Endothelial cell of umbilical vein (primary cell): ENCODE data around the gene LHFPL2. TPM values are rescaled to one million over a fixed set of nuclear protein-coding genes. Genes with fewer than 3 reads are reported as not detected.

Source experiments
- BruUV-seq: library from RNA; stranded (reverse); fragments of 400-500 nt; replicated peaks from 2 replicates; lab custom pipeline; 2021; lab: Mats Ljungman, UMichigan
- CTCF ChIA-PET: fragments of 300-600, 350-600 bp; sonication (Branson Sonifier 250); formaldehyde crosslinking; loops from one replicate; lab custom pipeline; 2021; ENCODE audit warnings: antibody characterized with exemption, inconsistent platforms; lab: Charles Lee
- POLR2A ChIA-PET: fragments of 300-600, 350-600 bp; sonication (Branson Sonifier 250); formaldehyde crosslinking; loops from one replicate; lab custom pipeline; 2021; ENCODE audit warnings: antibody characterized with exemption, inconsistent platforms; lab: Charles Lee
- DNase-seq: peaks from one replicate; pipeline ENCODE4 v3.0.0-alpha.2; 2011; ENCODE audit warnings: low read depth, low spot score
- FAIRE-seq: peaks from 2 replicates; lab custom pipeline; 2011; peaks lifted over from hg19 to GRCh38; lab: Jason Lieb, UNC
- H2AFZ ChIP-seq: 2 replicates; pipeline ENCODE4 v1.6.0; 2012; ENCODE audit warnings: low read depth, low read length, control low read depth, inconsistent platforms
- H3K27ac ChIP-seq: 2 replicates; pipeline ENCODE4 v1.5.1; 2011; ENCODE audit warnings: low read depth, mild to moderate bottlenecking, control low read depth, low read length, moderate library complexity; ENCODE audit not compliant: insufficient read depth
- H3K27me3 ChIP-seq, 2 experiments: 2 replicates each; pipeline versions ENCODE4 v1.6.0 to v1.6.1; 2011; ENCODE audit warnings: low read length in 2 of 2, mixed read lengths in 1 of 2; ENCODE audit not compliant: control insufficient read depth in 2 of 2, insufficient read depth in 2 of 2
- H3K36me3 ChIP-seq, 2 experiments: 2 replicates in 1 of 2; 3 replicates in 1 of 2; pipeline ENCODE4 v1.5.1; 2011; ENCODE audit warnings: low read length in 2 of 2, mild to moderate bottlenecking in 1 of 2, moderate library complexity in 1 of 2; ENCODE audit not compliant: control insufficient read depth in 2 of 2, insufficient read depth in 2 of 2; ENCODE audit errors: extremely low read depth in 1 of 2
- H3K4me1 ChIP-seq: 3 replicates; pipeline ENCODE4 v1.5.1; 2011; ENCODE audit warnings: mild to moderate bottlenecking, low read length; ENCODE audit not compliant: control insufficient read depth, insufficient read depth; ENCODE audit errors: extremely low read depth
- H3K4me2 ChIP-seq: 2 replicates; pipeline ENCODE4 v1.6.1; 2011; ENCODE audit warnings: low read length, control low read depth, mixed read lengths; ENCODE audit not compliant: insufficient read depth
- H3K4me3 ChIP-seq, 3 experiments: fragments of 200-600 bp in 1 of 3; sonication (generic), shearing (Covaris generic) in 1 of 3; replicated peaks in 1 of 3; 2 replicates each; pipeline ENCODE4 v1.5.1; 2011 to 2016; ENCODE audit warnings: control low read depth in 3 of 3, low read length in 3 of 3, mild to moderate bottlenecking in 2 of 3, inconsistent platforms in 1 of 3, low read depth in 1 of 3, moderate library complexity in 1 of 3; ENCODE audit not compliant: insufficient read depth in 1 of 3
- H3K79me2 ChIP-seq: 2 replicates; pipeline ENCODE4 v1.6.0; 2012; ENCODE audit warnings: low read length, inconsistent platforms; ENCODE audit not compliant: control insufficient read depth, insufficient read depth
- H3K9ac ChIP-seq: replicated peaks from 2 replicates; pipeline ENCODE3; 2011; ENCODE audit warnings: low read length, control low read depth; ENCODE audit not compliant: insufficient read depth; ENCODE audit errors: extremely low read depth
- H3K9me1 ChIP-seq: replicated peaks from 3 replicates; pipeline ENCODE4 v1.6.0; 2011; ENCODE audit warnings: mild to moderate bottlenecking, low read length; ENCODE audit not compliant: control insufficient read depth, insufficient read depth; ENCODE audit errors: extremely low read depth
- H3K9me3 ChIP-seq: replicated peaks from 2 replicates; pipeline ENCODE4 v1.5.1; 2012; ENCODE audit warnings: low read length, inconsistent platforms; ENCODE audit not compliant: control insufficient read depth, insufficient read depth
- H4K20me1 ChIP-seq: replicated peaks from 2 replicates; pipeline ENCODE3; 2011; ENCODE audit warnings: mild to moderate bottlenecking, low read length; ENCODE audit not compliant: control insufficient read depth, insufficient read depth; ENCODE audit errors: extremely low read depth
- CTCF ChIP-seq, 2 donors: IDR thresholded peaks; 1 replicate in 1 of 2; 2 replicates in 1 of 2; pipeline ENCODE4 v1.5.1; 2011; ENCODE audit warnings: low read length in 2 of 2, mild to moderate bottlenecking in 2 of 2, moderate library complexity in 2 of 2, control low read depth in 1 of 2, inconsistent platforms in 1 of 2, low read depth in 1 of 2; ENCODE audit not compliant: insufficient read depth in 1 of 2; ENCODE audit errors: extremely low read depth in 1 of 2
- EZH2 ChIP-seq: IDR thresholded peaks from 2 replicates; pipeline ENCODE4 v1.6.1; 2012; ENCODE audit warnings: borderline replicate concordance, low read depth, mild to moderate bottlenecking, moderate library complexity, low read length, inconsistent platforms; ENCODE audit not compliant: severe bottlenecking
- FOS ChIP-seq: IDR thresholded peaks from 2 replicates; pipeline ENCODE4 v1.6.1; 2011; ENCODE audit warnings: mild to moderate bottlenecking, low read length, moderate library complexity, borderline replicate concordance; ENCODE audit not compliant: insufficient read depth
- GATA2 ChIP-seq: IDR thresholded peaks from 2 replicates; pipeline ENCODE4 v1.7.0; 2011; ENCODE audit warnings: low read depth, mild to moderate bottlenecking, moderate library complexity, mixed read lengths, low read length; ENCODE audit not compliant: insufficient read length, insufficient read depth
- JUN ChIP-seq: IDR thresholded peaks from 2 replicates; pipeline ENCODE4 v1.6.1; 2011; ENCODE audit warnings: borderline replicate concordance, low read depth; ENCODE audit not compliant: insufficient read length, insufficient read depth
- MAX ChIP-seq: IDR thresholded peaks from 2 replicates; pipeline ENCODE4 v1.6.1; 2011; ENCODE audit not compliant: insufficient read depth, insufficient read length
- MYC ChIP-seq: IDR thresholded peaks from one replicate; pipeline ENCODE4 v1.6.1; 2011; ENCODE audit warnings: mild to moderate bottlenecking, low read depth, low read length
- POLR2A ChIP-seq: IDR thresholded peaks from 2 replicates; pipeline ENCODE4 v1.6.1; 2012; ENCODE audit warnings: low read depth, mild to moderate bottlenecking, control low read depth, low read length
- POLR2AphosphoS5 ChIP-seq: IDR thresholded peaks from 2 replicates; pipeline ENCODE4 v1.6.1; 2012; ENCODE audit warnings: low read depth, mild to moderate bottlenecking, control low read depth, low read length, moderate library complexity; ENCODE audit not compliant: insufficient read depth
- dilution Hi-C: fragments of 300-500 bp; cut with MboI; formaldehyde crosslinking; loops from one replicate; pipeline ENCODE4 v1.15.0; 2019; ENCODE audit warnings: low sequenced_read_pairs; ENCODE audit not compliant: extremely low pct_ligation_motif_present
- intact Hi-C: fragments of 100-400 bp; cut with micrococcal nuclease; formaldehyde crosslinking; loops from one replicate; pipeline ENCODE4 v1.10.0; 2022
- polyA plus RNA-seq, 4 experiments: library from polyadenylated mRNA; depleted of rRNA in 3 of 4; stranded (reverse) in 3 of 4; unstranded in 1 of 4; fragments of >200 nt; gene quantifications; 2 replicates each; pipeline versions ENCODE4 v1.2.1 to v1.2.3, GENCODE V29; 2011 to 2012; ENCODE audit warnings: missing spikeins in 1 of 4
- total RNA-seq: library from RNA; stranded (reverse); gene quantifications from 2 replicates; pipeline ENCODE4 v1.2.3, GENCODE V29; 2021

Gene LHFPL2
- total and polyA plus RNA-seq, 2 donors (not counting 3 experiments of a cell fraction or from before 2014, with no cell fraction given), result 9.6 to 36.3 TPM

GRCh38 chr5:78614816-78615215, 33.8 kb downstream of the LHFPL2 start:
- BruUV-seq, result no TSS peak
- FAIRE-seq (no peak), DNase-seq (no peak)
- Histone ChIP-seq H3K9me3 (no peaks in the 10 kb centered on the region), H4K20me1 (no peaks in the 10 kb centered on the region), H3K9me1 (no peaks in the 10 kb centered on the region), H3K4me1 (no peaks in the 10 kb centered on the region), H3K9ac (no peak overlapping the region), H3K27me3 (no peaks in the 10 kb centered on the region), H2AFZ (no peak overlapping the region), H3K79me2 (peaks cover 2% of the 10 kb centered on the region), H3K27ac (no peak overlapping the region), H3K36me3 (peaks cover 2 to 8% of the 10 kb centered on the region in 2 experiments), H3K4me3 (no peak overlapping the region), H3K4me2 (no peak overlapping the region)
- POLR2A ChIA-PET, result no interaction called here
- CTCF ChIA-PET, result no interaction called here
- intact Hi-C loops, result no loop called here
- TF ChIP-seq CTCF (IDR thresholded peaks at IDR 0.05; ENCODE audit: extremely low read depth in 1 of 2, insufficient read depth in 1 of 2, low read depth in 1 of 2, low read length in 2 of 2) (no peak), POLR2A (no peak), POLR2AphosphoS5 (no peak), FOS (no peak), MAX (no peak), EZH2 (no peak), MYC (no peak), JUN (no peak), GATA2 (no peak)
- dilution Hi-C loops, result no loop called here
